Measurements from ENCODE around the gene ZEB2. TPM values are rescaled to one million over a fixed set of nuclear protein-coding genes. Genes with fewer than 3 reads are reported as not detected.

The ZEB2 gene
- total RNA-seq, 4 donors from 2014 or later: 148 to 290 (median 218) TPM

- Histone ChIP-seq H3K9me3 (no peaks in the 10 kb centered on the region), H3K4me3 (peak overlapping the region in 3 of 4 donors; percentile 20 to 85 (median 70)), H3K36me3 (no peaks in the 10 kb centered on the region), H3K4me1 (peaks cover 0 to 38% (median 3%) of the 10 kb centered on the region in 4 donors), H3K27me3 (no peaks in the 10 kb centered on the region), H3K27ac (peak overlapping the region; percentile 80 to 100 (median 98))
- TF ChIP-seq EP300 (IDR thresholded peaks at IDR 0.05): no peak
- TF ChIP-seq POLR2A (IDR thresholded peaks at IDR 0.05): no peak
- TF ChIP-seq CTCF (IDR thresholded peaks at IDR 0.05): no peak
- DNase-seq (ENCODE audit: low spot score in 2 of 2): no peak
- 5 to 8% methylated on average over 4 of the region's 4 CpGs for WGBS, 2 donors
Measured at GRCh38 chr2:144521686-144522085, 1.8 kb upstream of the ZEB2 start.

- TF ChIP-seq CTCF (IDR thresholded peaks at IDR 0.05) (no peak), EP300 (IDR thresholded peaks at IDR 0.05) (peak; percentile 43 to 67), POLR2A (IDR thresholded peaks at IDR 0.05) (peak in 1 of 2 donors; percentile 51)
- DNase-seq (ENCODE audit: low spot score in 2 of 2): no peak
- Histone ChIP-seq H3K36me3 (no peaks in the 10 kb centered on the region), H3K27ac (peak overlapping the region; percentile 80 to 100 (median 98)), H3K4me3 (peak overlapping the region; percentile 64 to 85 (median 70)), H3K9me3 (no peaks in the 10 kb centered on the region), H3K4me1 (peaks cover 0 to 30% (median 3%) of the 10 kb centered on the region in 4 donors), H3K27me3 (no peaks in the 10 kb centered on the region)
- 9 to 14% methylated on average over 8 of the region's 8 CpGs for WGBS, 2 donors
Measured at GRCh38 chr2:144520756-144521487, 1.0 kb upstream of the ZEB2 start.

- DNase-seq (ENCODE audit: low spot score in 2 of 2): no peak
- Histone ChIP-seq H3K9me3 (no peaks in the 10 kb centered on the region), H3K4me1 (peaks cover 0 to 19% (median 3%) of the 10 kb centered on the region in 4 donors), H3K4me3 (peak overlapping the region; percentile 64 to 85 (median 70)), H3K27ac (peak overlapping the region; percentile 96 to 100 (median 98)), H3K27me3 (no peaks in the 10 kb centered on the region), H3K36me3 (no peaks in the 10 kb centered on the region)
- TF ChIP-seq POLR2A (IDR thresholded peaks at IDR 0.05) (no peak), CTCF (IDR thresholded peaks at IDR 0.05) (no peak), EP300 (IDR thresholded peaks at IDR 0.05) (no peak)
- 6 to 8% methylated on average over 3 of the region's 3 CpGs for WGBS, 2 donors
Measured at GRCh38 chr2:144519597-144519933, 354 bp downstream of the ZEB2 start.

- Histone ChIP-seq H3K27ac (peak overlapping the region; percentile 96 to 100 (median 98)), H3K4me1 (peaks cover 0 to 18% (median 3%) of the 10 kb centered on the region in 4 donors), H3K9me3 (no peaks in the 10 kb centered on the region), H3K4me3 (peak overlapping the region; percentile 64 to 85 (median 70)), H3K36me3 (no peaks in the 10 kb centered on the region), H3K27me3 (no peaks in the 10 kb centered on the region)
- DNase-seq (ENCODE audit: low spot score in 2 of 2): no peak
- TF ChIP-seq EP300 (IDR thresholded peaks at IDR 0.05) (no peak), CTCF (IDR thresholded peaks at IDR 0.05) (no peak), POLR2A (IDR thresholded peaks at IDR 0.05) (peak in 1 of 2 donors; percentile 24)
- 12 to 14% methylated on average over 8 of the region's 8 CpGs for WGBS, 2 donors
Measured at GRCh38 chr2:144518748-144519596, 947 bp downstream of the ZEB2 start.
